ENCODE results near the gene CT45A3. TPM values are rescaled to one million over a fixed set of nuclear protein-coding genes. Genes with fewer than 3 reads are reported as not detected.
"Not testable (repeated sequence)": the region's sequence is repeated elsewhere in the genome, so short reads cannot be mapped to it uniquely, and the experiment has no call there.

Gene CT45A3
- 10 to 100 TPM in 3 of 5 donors, not detected in 2; 16.7 to 25.1 (median 17.0) TPM for polyA plus RNA-seq (ENCODE audit: insufficient read depth in 1 of 5, insufficient read length in 5 of 5, low replicate concordance in 1 of 5)
- long read RNA-seq, donor 1, transcript CT45A3-201 (4 exons, 1,076 nt), result major isoform, 8 of 8 reads
- long read RNA-seq, donor 1, partial matches to known transcripts, result 0 of 8 reads
- long read RNA-seq, donor 1, other reads (novel, unspliced or antisense), result 0 of 8 reads
- long read RNA-seq, donor 2, partial matches to known transcripts, result 0 of 1 reads
- long read RNA-seq, donor 2, other reads (novel, unspliced or antisense), result 0 of 1 reads
- long read RNA-seq, donor 3, partial matches to known transcripts, result 0 of 1 reads
- long read RNA-seq, donor 3, other reads (novel, unspliced or antisense), result 0 of 1 reads
- long read RNA-seq, donor 4, result 0 reads
- long read RNA-seq, donor 5, partial matches to known transcripts, result 0 of 2 reads
- long read RNA-seq, donor 5, other reads (novel, unspliced or antisense), result 0 of 2 reads
- long read RNA-seq, donor 6, partial matches to known transcripts, result 12 of 13 reads
- long read RNA-seq, donor 6, other reads (novel, unspliced or antisense), result 0 of 13 reads
- long read RNA-seq, donor 7, partial matches to known transcripts, result 0 of 12 reads
- long read RNA-seq, donor 7, other reads (novel, unspliced or antisense), result 12 of 12 reads
- long read RNA-seq, donor 8, result 0 reads

- not testable (repeated sequence) for DNase-seq
Observed at GRCh38 chrX:135768091-135768490, at the start of gene CT45A3. Gene CT45A3, minus strand, starts transcription at chrX:135768191. Its CDS starts 3,747 bp downstream, at chrX:135764444.

GRCh38 chrX:135802687-135803086, 34.7 kb upstream of the CT45A3 start, which contains the start of gene CT45A6:
Gene CT45A6, minus strand, starts transcription at chrX:135802787. Its CDS starts 3,794 bp downstream, at chrX:135798993.
- not testable (repeated sequence) for DNase-seq

GRCh38 chrX:135785403-135785802, 17.4 kb upstream of the CT45A3 start, which contains the start of gene CT45A5:
Gene CT45A5, minus strand, starts transcription at chrX:135785503. Its CDS starts 3,774 bp downstream, at chrX:135781729.
- not testable (repeated sequence) for DNase-seq

GRCh38 chrX:135744739-135745138, 23.3 kb downstream of the CT45A3 start:
- DNase-seq, result not testable (repeated sequence)

- DNase-seq, result no peak
Observed at GRCh38 chrX:135741192-135741715, 26.7 kb downstream of the CT45A3 start.

GRCh38 chrX:135740681-135741149, 27.3 kb downstream of the CT45A3 start:
- DNase-seq, result no peak

GRCh38 chrX:135737366-135738071, 30.5 kb downstream of the CT45A3 start:
- DNase-seq, result no peak

GRCh38 chrX:135734666-135735065, 33.3 kb downstream of the CT45A3 start:
- not testable (repeated sequence) for DNase-seq

- no peak for DNase-seq
Observed at GRCh38 chrX:135713795-135714194, 54.2 kb downstream of the CT45A3 start.

- DNase-seq, result not testable (repeated sequence)
Observed at GRCh38 chrX:135713183-135713689, 54.8 kb downstream of the CT45A3 start, which contains the start of gene CT45A1. Gene CT45A1, plus strand, starts transcription at chrX:135713639. Its CDS starts 5,302 bp downstream, at chrX:135718941.

Other genes starting within 250 kb of the CT45A3 start
- gene INTS6L, start 247.5 kb downstream of the CT45A3 start, polyA plus RNA-seq (ENCODE audit: insufficient read depth in 1 of 5, insufficient read length in 5 of 5, low replicate concordance in 1 of 5), result 10 to 100 TPM; 28.3 to 43.4 (median 38.5) TPM
- gene CT45A1, start 54.6 kb downstream of the CT45A3 start, polyA plus RNA-seq (ENCODE audit: insufficient read depth in 1 of 5, insufficient read length in 5 of 5, low replicate concordance in 1 of 5), result 10 to 100 TPM in 2 of 5 donors, 1 to 10 TPM in 3; 6.7 to 16.9 (median 7.7) TPM
- 10 to 100 TPM; 35.8 to 48.3 (median 44.7) TPM for gene CT45A5, start 17.3 kb upstream of the CT45A3 start, polyA plus RNA-seq (ENCODE audit: insufficient read depth in 1 of 5, insufficient read length in 5 of 5, low replicate concordance in 1 of 5)
- gene CT45A6, start 34.6 kb upstream of the CT45A3 start, polyA plus RNA-seq (ENCODE audit: insufficient read depth in 1 of 5, insufficient read length in 5 of 5, low replicate concordance in 1 of 5), result 1 to 10 TPM in 1 of 5 donors, not detected in 4; 5.0 TPM
- 10 to 100 TPM in 2 of 5 donors, 1 to 10 TPM in 1, under 1 TPM in 1, not detected in 1; 0.45 to 17.7 (median 6.8) TPM for gene CT45A2, start 51.8 kb upstream of the CT45A3 start, polyA plus RNA-seq (ENCODE audit: insufficient read depth in 1 of 5, insufficient read length in 5 of 5, low replicate concordance in 1 of 5)
- not detected for gene CT45A7, start 69.1 kb upstream of the CT45A3 start, polyA plus RNA-seq (ENCODE audit: insufficient read depth in 1 of 5, insufficient read length in 5 of 5, low replicate concordance in 1 of 5)
- not detected for gene CT45A8, start 86.3 kb upstream of the CT45A3 start, polyA plus RNA-seq (ENCODE audit: insufficient read depth in 1 of 5, insufficient read length in 5 of 5, low replicate concordance in 1 of 5)
- not detected for gene CT45A9, start 103.6 kb upstream of the CT45A3 start, polyA plus RNA-seq (ENCODE audit: insufficient read depth in 1 of 5, insufficient read length in 5 of 5, low replicate concordance in 1 of 5)
- gene CT45A10, start 125.3 kb upstream of the CT45A3 start, polyA plus RNA-seq (ENCODE audit: insufficient read depth in 1 of 5, insufficient read length in 5 of 5, low replicate concordance in 1 of 5), result 10 to 100 TPM in 3 of 5 donors, 1 to 10 TPM in 2; 4.4 to 18.8 (median 14.2) TPM
- gene SAGE1, start 125.5 kb upstream of the CT45A3 start, polyA plus RNA-seq (ENCODE audit: insufficient read depth in 1 of 5, insufficient read length in 5 of 5, low replicate concordance in 1 of 5), result under 1 TPM in 2 of 5 donors, not detected in 3; 0.04 TPM
- 10 to 100 TPM; 25.2 to 30.8 (median 28.4) TPM for gene MMGT1, start 205.8 kb upstream of the CT45A3 start, polyA plus RNA-seq (ENCODE audit: insufficient read depth in 1 of 5, insufficient read length in 5 of 5, low replicate concordance in 1 of 5)
- 10 to 100 TPM; 16.9 to 25.1 (median 22.3) TPM for gene SLC9A6, start 217.2 kb upstream of the CT45A3 start, polyA plus RNA-seq (ENCODE audit: insufficient read depth in 1 of 5, insufficient read length in 5 of 5, low replicate concordance in 1 of 5)